Fibroblast of the aortic adventitia (primary cell): ENCODE results near the gene SLC19A2. TPM values are rescaled to one million over a fixed set of nuclear protein-coding genes. Genes with fewer than 3 reads are reported as not detected.
A peak's percentile ranks its signal among the peaks of the same experiment; 100 is the strongest.
"Not testable (repeated sequence)": the region's sequence is repeated elsewhere in the genome, so short reads cannot be mapped to it uniquely, and the experiment has no call there.

Source experiments
- DNase-seq: peaks from one replicate; pipeline ENCODE4 v3.0.0-alpha.2; 2010; ENCODE audit warnings: low read depth
- H3K4me3 ChIP-seq: 2 replicates; pipeline ENCODE4 v1.5.1; 2011; ENCODE audit warnings: low read depth, mild to moderate bottlenecking, control low read depth, low read length, moderate library complexity
- CTCF ChIP-seq: IDR thresholded peaks from 2 replicates; pipeline ENCODE4 v1.5.1; 2011; ENCODE audit warnings: mild to moderate bottlenecking, low read length, control low read depth, inconsistent platforms; ENCODE audit not compliant: insufficient read depth
- total RNA-seq: library from RNA; depleted of rRNA; stranded (reverse); fragments of >200 nt; gene quantifications from 2 replicates; pipeline ENCODE4 v1.2.3, GENCODE V29; 2012; ENCODE audit warnings: low replicate concordance

Gene SLC19A2, protein sequence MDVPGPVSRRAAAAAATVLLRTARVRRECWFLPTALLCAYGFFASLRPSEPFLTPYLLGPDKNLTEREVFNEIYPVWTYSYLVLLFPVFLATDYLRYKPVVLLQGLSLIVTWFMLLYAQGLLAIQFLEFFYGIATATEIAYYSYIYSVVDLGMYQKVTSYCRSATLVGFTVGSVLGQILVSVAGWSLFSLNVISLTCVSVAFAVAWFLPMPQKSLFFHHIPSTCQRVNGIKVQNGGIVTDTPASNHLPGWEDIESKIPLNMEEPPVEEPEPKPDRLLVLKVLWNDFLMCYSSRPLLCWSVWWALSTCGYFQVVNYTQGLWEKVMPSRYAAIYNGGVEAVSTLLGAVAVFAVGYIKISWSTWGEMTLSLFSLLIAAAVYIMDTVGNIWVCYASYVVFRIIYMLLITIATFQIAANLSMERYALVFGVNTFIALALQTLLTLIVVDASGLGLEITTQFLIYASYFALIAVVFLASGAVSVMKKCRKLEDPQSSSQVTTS
- 6.0 and 7.7 TPM in 2 replicates for total RNA-seq

DNA sequence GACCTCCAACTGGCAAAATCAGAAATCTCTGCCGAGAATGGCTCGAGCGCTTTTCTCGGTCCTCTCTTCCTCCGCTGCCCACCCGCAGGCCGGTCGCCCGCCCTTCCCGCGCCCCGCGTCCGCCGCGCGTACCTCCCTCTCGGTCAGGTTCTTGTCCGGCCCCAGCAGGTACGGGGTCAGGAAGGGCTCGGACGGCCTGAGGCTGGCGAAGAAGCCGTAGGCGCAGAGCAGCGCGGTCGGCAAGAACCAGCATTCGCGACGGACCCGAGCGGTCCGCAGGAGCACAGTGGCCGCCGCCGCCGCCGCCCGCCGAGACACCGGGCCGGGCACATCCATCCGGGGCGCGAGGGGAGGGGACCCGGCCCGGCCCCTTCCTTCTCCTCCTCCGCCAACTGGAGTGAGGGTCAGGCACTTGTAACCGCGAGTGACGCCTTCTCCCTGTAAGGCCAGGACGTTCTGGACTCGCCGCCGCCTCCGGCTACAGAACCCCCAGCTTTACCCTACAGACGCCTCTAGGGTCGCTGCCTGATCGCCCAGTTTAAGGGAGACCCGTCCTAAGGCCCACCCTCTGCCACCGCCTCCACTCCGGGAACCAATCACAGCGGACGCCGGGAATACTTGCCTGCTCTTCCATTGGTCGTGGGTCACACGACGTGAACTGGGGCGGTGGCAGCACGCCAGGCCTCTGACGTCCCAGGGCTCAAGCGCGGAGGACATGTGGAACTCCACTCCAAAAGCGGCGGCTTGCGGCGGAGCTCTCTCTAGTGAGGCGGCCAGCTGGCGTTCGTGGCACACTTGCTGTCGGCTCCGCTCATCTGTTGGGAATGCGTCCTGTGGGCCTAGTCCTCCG is at the start of gene SLC19A2:
Gene SLC19A2 (minus strand): TSS at position 514 of the 850 bp plus-strand sequence. CDS start 178 bp downstream, at position 336.
- DNase-seq = peak; percentile 99
- peak; percentile 44 for TF ChIP-seq CTCF
- H3K4me3 ChIP-seq = peak within 1 kb of the TSS; percentile 82

- DNase-seq = no peak
- H3K4me3 ChIP-seq = no peak overlapping the region
- no peak for TF ChIP-seq CTCF
These were observed 48.9 kb upstream of the SLC19A2 start for GRCh38 chr1:169534653-169535052.

DNA sequence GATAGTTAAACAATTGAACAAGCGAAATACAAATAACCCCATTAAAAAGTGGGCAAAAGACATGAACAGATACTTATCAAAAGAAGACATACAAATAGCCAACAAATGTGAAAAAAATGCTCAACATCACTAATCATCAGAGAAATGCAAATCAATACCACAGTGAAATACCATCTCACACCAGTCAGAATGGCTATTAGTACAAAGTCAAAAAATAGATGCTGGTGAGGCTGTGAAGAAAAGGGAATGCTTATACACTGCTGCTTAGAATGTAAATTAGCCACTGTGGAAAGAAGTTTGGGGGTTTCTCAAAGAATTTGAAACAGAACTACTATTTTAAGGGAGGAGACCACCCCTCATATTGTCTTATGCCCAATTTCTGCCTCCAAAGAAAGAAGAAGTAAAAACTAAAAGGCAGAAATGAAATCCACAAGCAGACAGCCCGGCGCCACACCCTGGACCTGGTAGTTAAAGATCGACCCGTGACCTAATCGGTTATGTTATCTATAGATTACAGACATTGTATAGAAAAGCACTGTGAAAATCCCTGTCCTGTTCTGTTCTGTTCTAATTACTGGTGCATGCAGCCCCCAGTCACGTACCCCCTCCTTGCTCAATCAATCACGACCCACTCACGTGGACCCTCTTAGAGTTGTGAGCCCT is 47.9 kb upstream of the SLC19A2 start:
- DNase-seq, H3K4me3 ChIP-seq: not testable (repeated sequence)

- TF ChIP-seq CTCF = no peak
- H3K4me3 ChIP-seq = no peak overlapping the region
- DNase-seq = no peak
These were observed 44.7 kb upstream of the SLC19A2 start for GRCh38 chr1:169530448-169530847.

- DNase-seq = peak; percentile 31
- no peak overlapping the region for H3K4me3 ChIP-seq
- TF ChIP-seq CTCF = no peak
These were observed 43.4 kb upstream of the SLC19A2 start for GRCh38 chr1:169529068-169529642.

GRCh38 chr1:169528215-169529067 is 42.7 kb upstream of the SLC19A2 start:
- no peak for DNase-seq
- no peak for TF ChIP-seq CTCF

More at GRCh38 chr1:169528215-169529067, 42.7 kb upstream of the SLC19A2 start:
- no peak overlapping the region for H3K4me3 ChIP-seq
